Measurements from ENCODE around the gene OR10A7.
"Not testable (repeated sequence)": the region's sequence is repeated elsewhere in the genome, so short reads cannot be mapped to it uniquely, and the experiment has no call there.

Gene OR10A7

GRCh38 chr12:55220725-55221124 lies at the start of gene OR10A7:
TSS of gene OR10A7 (plus strand) at chr12:55221025. CDS start at chr12:55221025, 0 bp downstream.
- no peaks in the 10 kb centered on the region for H3K9me3 ChIP-seq (ENCODE audit: insufficient read depth, low read length)
- H3K27me3 ChIP-seq (ENCODE audit: low read depth, low read length): no peaks in the 10 kb centered on the region
- H2AFZ ChIP-seq (ENCODE audit: low read depth, low read length): no peak within 1 kb of the TSS
- H3K79me2 ChIP-seq (ENCODE audit: low read length): no peaks in the 10 kb centered on the region
- H3K4me1 ChIP-seq (ENCODE audit: low read length): no peaks in the 10 kb centered on the region
- TF ChIP-seq EZH2phosphoT487 (IDR thresholded peaks at IDR 0.05; ENCODE audit: low read depth) (no peak), CTCF (IDR thresholded peaks at IDR 0.05; ENCODE audit: low read depth, low read length) (no peak)
- H3K27ac ChIP-seq (ENCODE audit: low read length): no peak within 1 kb of the TSS
- H4K20me1 ChIP-seq (ENCODE audit: insufficient read depth, low read length): no peaks in the 10 kb centered on the region
- H3K9ac ChIP-seq (ENCODE audit: low read length): no peak within 1 kb of the TSS
- H3K4me3 ChIP-seq (ENCODE audit: low read length): no peak within 1 kb of the TSS
- H3K4me2 ChIP-seq (ENCODE audit: low read length): no peak within 1 kb of the TSS
- H3K36me3 ChIP-seq (replicated peaks; ENCODE audit: low read depth, low read length): no peaks in the 10 kb centered on the region

GRCh38 chr12:55171445-55171844 lies 49.4 kb upstream of the OR10A7 start:
- no peaks in the 10 kb centered on the region for H3K36me3 ChIP-seq (replicated peaks; ENCODE audit: low read depth, low read length)
- H3K4me1 ChIP-seq (ENCODE audit: low read length): no peaks in the 10 kb centered on the region
- no peaks in the 10 kb centered on the region for H3K79me2 ChIP-seq (ENCODE audit: low read length)
- no peak overlapping the region for H3K27ac ChIP-seq (ENCODE audit: low read length)
- TF ChIP-seq EZH2phosphoT487 (IDR thresholded peaks at IDR 0.05; ENCODE audit: low read depth) (no peak), CTCF (IDR thresholded peaks at IDR 0.05; ENCODE audit: low read depth, low read length) (no peak)
- no peaks in the 10 kb centered on the region for H3K27me3 ChIP-seq (ENCODE audit: low read depth, low read length)
- H3K4me3 ChIP-seq (ENCODE audit: low read length): no peak overlapping the region
- no peak overlapping the region for H3K9ac ChIP-seq (ENCODE audit: low read length)
- H2AFZ ChIP-seq (ENCODE audit: low read depth, low read length): no peak overlapping the region
- no peaks in the 10 kb centered on the region for H3K9me3 ChIP-seq (ENCODE audit: insufficient read depth, low read length)
- no peak overlapping the region for H3K4me2 ChIP-seq (ENCODE audit: low read length)
- no peaks in the 10 kb centered on the region for H4K20me1 ChIP-seq (ENCODE audit: insufficient read depth, low read length)

- H3K4me3 ChIP-seq (ENCODE audit: low read length); H3K27ac ChIP-seq (ENCODE audit: low read length); H3K79me2 ChIP-seq (ENCODE audit: low read length); H3K27me3 ChIP-seq (ENCODE audit: low read depth, low read length); H2AFZ ChIP-seq (ENCODE audit: low read depth, low read length); H3K9me3 ChIP-seq (ENCODE audit: insufficient read depth, low read length); H3K9ac ChIP-seq (ENCODE audit: low read length); H3K4me1 ChIP-seq (ENCODE audit: low read length); H3K36me3 ChIP-seq (replicated peaks; ENCODE audit: low read depth, low read length); H3K4me2 ChIP-seq (ENCODE audit: low read length); H4K20me1 ChIP-seq (ENCODE audit: insufficient read depth, low read length): not testable (repeated sequence)
Observed at GRCh38 chr12:55171846-55172245, 49.0 kb upstream of the OR10A7 start.

- H3K4me3 ChIP-seq (ENCODE audit: low read length): no peak overlapping the region
Observed at GRCh38 chr12:55172686-55173085, 48.1 kb upstream of the OR10A7 start.

More at GRCh38 chr12:55172686-55173085, 48.1 kb upstream of the OR10A7 start:
- H3K27me3 ChIP-seq (ENCODE audit: low read depth, low read length): no peaks in the 10 kb centered on the region
- no peak overlapping the region for H2AFZ ChIP-seq (ENCODE audit: low read depth, low read length)
- H4K20me1 ChIP-seq (ENCODE audit: insufficient read depth, low read length): no peaks in the 10 kb centered on the region
- H3K36me3 ChIP-seq (replicated peaks; ENCODE audit: low read depth, low read length): no peaks in the 10 kb centered on the region
- no peak overlapping the region for H3K9ac ChIP-seq (ENCODE audit: low read length)
- H3K79me2 ChIP-seq (ENCODE audit: low read length): no peaks in the 10 kb centered on the region
- no peak overlapping the region for H3K27ac ChIP-seq (ENCODE audit: low read length)
- no peak overlapping the region for H3K4me2 ChIP-seq (ENCODE audit: low read length)
- H3K4me1 ChIP-seq (ENCODE audit: low read length): no peaks in the 10 kb centered on the region
- TF ChIP-seq CTCF (IDR thresholded peaks at IDR 0.05; ENCODE audit: low read depth, low read length): no peak
- TF ChIP-seq EZH2phosphoT487 (IDR thresholded peaks at IDR 0.05; ENCODE audit: low read depth): no peak
- no peaks in the 10 kb centered on the region for H3K9me3 ChIP-seq (ENCODE audit: insufficient read depth, low read length)

Measured in OCI-LY3 (cell line).